Measurements from ENCODE around the gene RHBDF2. TPM values are rescaled to one million over a fixed set of nuclear protein-coding genes. Genes with fewer than 3 reads are reported as not detected.

RHBDF2 gene
- total RNA-seq, 2 experiments from 2014 or later, result 20.7 to 22.2 TPM

- DNase-seq, result no peak
- H3K27me3 Mint-ChIP-seq, result no peaks in the 10 kb centered on the region
- no peak overlapping the region for H3K4me3 Mint-ChIP-seq
- H3K36me3 Mint-ChIP-seq, result peaks cover 12% of the 10 kb centered on the region
- H3K27ac Mint-ChIP-seq, result no peak overlapping the region
- H3K9me3 Mint-ChIP-seq, result no peaks in the 10 kb centered on the region
- H3K4me1 Mint-ChIP-seq, result peaks cover 57% of the 10 kb centered on the region
These were observed 59.4 kb downstream of the RHBDF2 start for GRCh38 chr17:76441686-76442340.

GRCh38 chr17:76440751-76441362 is 60.4 kb downstream of the RHBDF2 start:
- Mint-ChIP-seq H3K4me1 (peaks cover 48% of the 10 kb centered on the region), H3K9me3 (no peaks in the 10 kb centered on the region), H3K27ac (no peak overlapping the region), H3K27me3 (no peaks in the 10 kb centered on the region), H3K4me3 (no peak overlapping the region), H3K36me3 (peaks cover 12% of the 10 kb centered on the region)
- DNase-seq, result no peak

GRCh38 chr17:76439314-76439928 is 61.8 kb downstream of the RHBDF2 start:
- no peak for DNase-seq
- Mint-ChIP-seq H3K9me3 (no peaks in the 10 kb centered on the region), H3K27me3 (no peaks in the 10 kb centered on the region), H3K27ac (no peak overlapping the region), H3K4me1 (peaks cover 35% of the 10 kb centered on the region), H3K4me3 (no peak overlapping the region), H3K36me3 (peaks cover 12% of the 10 kb centered on the region)

DNA sequence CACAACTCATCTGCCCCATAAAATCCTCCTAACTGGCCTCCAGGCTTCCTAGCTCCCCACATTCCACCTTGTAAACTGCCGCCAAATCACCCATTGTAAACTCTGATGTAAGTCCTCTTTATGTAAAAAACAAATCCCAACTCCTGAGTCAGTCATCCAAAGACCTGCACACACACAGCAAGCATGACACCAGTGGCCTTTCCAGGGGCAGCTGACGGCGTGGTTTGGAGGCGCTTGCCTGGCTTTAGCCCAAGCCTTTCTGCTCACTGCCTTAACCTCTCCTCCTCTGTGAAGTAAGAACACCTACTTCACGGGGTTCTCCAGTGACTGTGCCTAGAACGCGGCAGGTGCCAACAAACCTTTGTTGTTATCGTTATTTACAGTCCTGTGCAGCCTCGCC is 62.3 kb downstream of the RHBDF2 start:
- Mint-ChIP-seq H3K4me1 (peaks cover 33% of the 10 kb centered on the region), H3K27me3 (no peaks in the 10 kb centered on the region), H3K9me3 (no peaks in the 10 kb centered on the region), H3K36me3 (peaks cover 12% of the 10 kb centered on the region), H3K4me3 (no peak overlapping the region), H3K27ac (no peak overlapping the region)
- DNase-seq, result no peak

GRCh38 chr17:76437467-76438402 is 63.5 kb downstream of the RHBDF2 start:
- H3K4me1 Mint-ChIP-seq, result peaks cover 27% of the 10 kb centered on the region
- no peaks in the 10 kb centered on the region for H3K27me3 Mint-ChIP-seq
- no peak for DNase-seq
- H3K27ac Mint-ChIP-seq, result no peak overlapping the region
- no peaks in the 10 kb centered on the region for H3K9me3 Mint-ChIP-seq
- no peak overlapping the region for H3K4me3 Mint-ChIP-seq
- peaks cover 7% of the 10 kb centered on the region for H3K36me3 Mint-ChIP-seq

DNA sequence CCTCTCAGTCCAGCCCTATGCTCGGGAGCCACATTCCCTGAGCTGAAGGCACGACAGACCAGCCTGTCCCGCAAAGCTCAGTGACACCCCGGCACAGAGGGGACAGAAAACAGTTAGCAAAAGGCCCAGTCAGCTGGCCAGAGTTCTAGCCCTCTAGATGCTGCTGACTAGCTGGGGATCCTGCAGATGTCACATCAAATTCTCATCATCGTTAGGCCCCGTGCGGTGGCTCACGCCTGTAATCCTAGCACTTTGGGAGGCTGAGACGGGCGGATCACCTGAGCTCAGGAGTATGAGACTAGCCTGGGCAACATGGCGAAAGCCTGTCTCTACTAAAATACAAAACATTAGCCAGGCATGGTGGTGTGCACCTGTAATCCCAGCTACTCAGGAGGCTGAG is 65.5 kb downstream of the RHBDF2 start:
- no peaks in the 10 kb centered on the region for H3K27me3 Mint-ChIP-seq
- H3K4me1 Mint-ChIP-seq, result peaks cover 17% of the 10 kb centered on the region
- no peak for DNase-seq
- no peaks in the 10 kb centered on the region for H3K9me3 Mint-ChIP-seq
- no peak overlapping the region for H3K4me3 Mint-ChIP-seq
- no peak overlapping the region for H3K27ac Mint-ChIP-seq
- H3K36me3 Mint-ChIP-seq, result peaks cover 2% of the 10 kb centered on the region

GRCh38 chr17:76434870-76435269 is 66.4 kb downstream of the RHBDF2 start:
- peaks cover 16% of the 10 kb centered on the region for H3K4me1 Mint-ChIP-seq
- H3K27me3 Mint-ChIP-seq, result no peaks in the 10 kb centered on the region
- H3K27ac Mint-ChIP-seq, result no peak overlapping the region
- peaks cover 2% of the 10 kb centered on the region for H3K36me3 Mint-ChIP-seq
- no peaks in the 10 kb centered on the region for H3K9me3 Mint-ChIP-seq
- no peak overlapping the region for H3K4me3 Mint-ChIP-seq
- DNase-seq, result no peak

- Mint-ChIP-seq H3K27me3 (no peaks in the 10 kb centered on the region), H3K9me3 (no peaks in the 10 kb centered on the region), H3K4me1 (peaks cover 16% of the 10 kb centered on the region), H3K36me3 (peaks cover 2% of the 10 kb centered on the region), H3K4me3 (no peak overlapping the region), H3K27ac (no peak overlapping the region)
- DNase-seq, result no peak
These were observed 67.5 kb downstream of the RHBDF2 start for GRCh38 chr17:76433693-76434092.

DNA sequence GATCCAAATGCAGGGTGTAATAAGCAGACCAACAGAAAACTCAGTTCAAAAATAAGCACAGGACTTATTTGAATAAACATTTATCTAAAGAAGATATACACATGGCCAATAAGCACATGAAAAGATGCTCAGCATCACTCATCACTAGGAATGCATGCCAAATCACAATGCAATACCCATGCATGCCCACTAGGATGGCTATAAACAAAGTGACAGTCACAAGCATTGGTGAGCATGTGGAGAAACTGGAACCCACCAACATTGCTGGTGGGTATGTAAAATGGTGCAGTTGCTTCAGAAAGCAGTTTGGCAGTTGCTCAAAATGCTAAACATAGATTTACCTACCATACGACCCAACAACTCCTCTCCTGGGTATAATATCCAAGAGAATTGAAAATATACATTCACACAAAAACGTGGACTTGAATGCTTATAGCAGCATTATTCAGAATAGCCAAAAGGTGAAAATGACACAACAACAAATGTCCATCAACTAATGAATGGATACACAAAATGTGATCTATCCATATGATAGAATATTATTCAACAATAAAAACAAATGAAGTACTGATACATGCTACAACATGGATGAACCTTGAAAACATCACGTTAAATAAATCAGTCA is 68.4 kb downstream of the RHBDF2 start:
- Mint-ChIP-seq H3K36me3 (peaks cover 1% of the 10 kb centered on the region), H3K27me3 (no peaks in the 10 kb centered on the region), H3K4me3 (no peak overlapping the region), H3K4me1 (peaks cover 9% of the 10 kb centered on the region), H3K27ac (no peak overlapping the region), H3K9me3 (no peaks in the 10 kb centered on the region)
- DNase-seq, result no peak

DNA sequence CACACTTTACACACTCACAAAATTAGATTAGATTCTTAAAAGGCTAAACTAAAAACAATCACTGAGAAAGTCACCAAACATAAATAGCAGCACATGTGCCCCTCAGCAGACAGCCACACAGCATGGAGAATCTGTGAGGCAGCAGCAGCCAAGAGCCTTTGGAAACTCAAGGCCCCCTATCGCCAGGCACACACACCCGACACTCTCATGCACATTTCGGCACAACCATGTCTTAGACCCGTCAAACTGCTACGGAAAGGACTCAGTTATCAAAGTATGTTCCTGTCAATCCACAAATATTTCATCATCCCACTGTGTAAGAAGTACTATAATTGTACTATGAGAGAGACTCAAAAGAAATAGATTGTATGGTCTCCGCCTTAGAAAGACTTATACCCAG is 69.2 kb downstream of the RHBDF2 start:
- Mint-ChIP-seq H3K4me3 (no peak overlapping the region), H3K36me3 (peaks cover 1% of the 10 kb centered on the region)
- DNase-seq, result no peak

DNA sequence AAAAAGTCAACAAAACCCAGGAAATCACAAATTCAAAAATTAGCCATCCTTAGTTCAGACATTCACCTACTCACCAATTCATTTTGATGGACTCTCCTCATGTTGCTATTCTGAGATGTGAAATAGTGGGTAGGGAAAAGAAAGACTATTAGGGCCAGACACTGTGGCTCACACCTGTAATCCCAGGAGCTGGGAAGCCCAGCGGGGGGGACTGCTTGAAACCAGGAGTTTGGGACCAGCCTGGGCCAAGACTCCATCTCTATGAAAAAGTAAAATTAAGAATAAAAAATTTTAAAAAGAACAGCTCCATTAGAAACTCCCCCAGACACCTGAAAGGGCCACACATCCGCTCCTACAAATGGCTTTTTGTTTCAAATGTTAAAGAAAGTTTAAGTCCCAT is 69.7 kb downstream of the RHBDF2 start:
- Mint-ChIP-seq H3K9me3 (no peaks in the 10 kb centered on the region), H3K27me3 (no peaks in the 10 kb centered on the region), H3K4me3 (no peak overlapping the region), H3K27ac (no peak overlapping the region), H3K36me3 (peaks cover 1% of the 10 kb centered on the region), H3K4me1 (peaks cover 13% of the 10 kb centered on the region)
- DNase-seq, result no peak

More for the DNA sequence above, 69.2 kb downstream of the RHBDF2 start:
- no peak overlapping the region for H3K27ac Mint-ChIP-seq
- H3K9me3 Mint-ChIP-seq, result no peaks in the 10 kb centered on the region
- H3K27me3 Mint-ChIP-seq, result no peaks in the 10 kb centered on the region
- H3K4me1 Mint-ChIP-seq, result peaks cover 9% of the 10 kb centered on the region

DNA sequence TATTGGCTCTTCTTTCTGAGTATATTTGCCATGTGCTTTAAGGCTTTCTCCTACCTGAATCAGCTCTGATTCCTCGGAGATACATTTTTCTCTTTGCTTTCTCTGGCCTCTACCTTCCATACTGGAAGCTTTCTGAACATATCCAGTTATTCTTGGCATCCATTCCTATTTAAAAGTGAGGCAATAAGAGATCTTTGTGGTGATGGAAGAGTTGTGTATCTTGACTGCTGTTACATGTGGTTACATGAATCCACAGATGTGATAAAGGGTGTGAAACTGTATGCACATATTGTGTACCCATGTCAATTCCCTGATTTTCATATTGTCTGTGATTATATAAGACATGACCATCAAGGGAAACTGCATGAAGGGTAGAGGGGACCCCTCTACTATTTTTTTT is 72.7 kb downstream of the RHBDF2 start:
- Mint-ChIP-seq H3K4me1 (peaks cover 13% of the 10 kb centered on the region), H3K36me3 (peaks cover 1% of the 10 kb centered on the region), H3K27ac (no peak overlapping the region), H3K27me3 (no peaks in the 10 kb centered on the region), H3K9me3 (no peaks in the 10 kb centered on the region), H3K4me3 (no peak overlapping the region)
- DNase-seq, result no peak

- Mint-ChIP-seq H3K4me3 (no peak overlapping the region), H3K4me1 (peaks cover 11% of the 10 kb centered on the region), H3K36me3 (peaks cover 4% of the 10 kb centered on the region), H3K27me3 (no peaks in the 10 kb centered on the region), H3K27ac (no peak overlapping the region), H3K9me3 (no peaks in the 10 kb centered on the region)
- no peak for DNase-seq
These were observed 73.6 kb downstream of the RHBDF2 start for GRCh38 chr17:76427501-76428231.

- no peak overlapping the region for H3K27ac Mint-ChIP-seq
- peaks cover 11% of the 10 kb centered on the region for H3K4me1 Mint-ChIP-seq
- no peak for DNase-seq
- H3K4me3 Mint-ChIP-seq, result no peak overlapping the region
- peaks cover 4% of the 10 kb centered on the region for H3K36me3 Mint-ChIP-seq
- no peaks in the 10 kb centered on the region for H3K27me3 Mint-ChIP-seq
- H3K9me3 Mint-ChIP-seq, result no peaks in the 10 kb centered on the region
These were observed 74.4 kb downstream of the RHBDF2 start for GRCh38 chr17:76426853-76427252.

Measured in activated naive CD8-positive, alpha-beta T cell treated with anti-CD3 and anti-CD28 coated beads for 36 hours (primary cell).